Activated naive CD4-positive, alpha-beta T cell treated with anti-CD3 and anti-CD28 coated beads, Interleukin-2, amount 50 U/mL, for 16 hours (primary cell): ENCODE data around the gene RNF133.
"Not testable (repeated sequence)": the region's sequence is repeated elsewhere in the genome, so short reads cannot be mapped to it uniquely, and the experiment has no call there.

Experiments
- DNase-seq: peaks from one replicate; pipeline ENCODE4 v3.0.0-alpha.2; 2020

RNF133 gene

DNA sequence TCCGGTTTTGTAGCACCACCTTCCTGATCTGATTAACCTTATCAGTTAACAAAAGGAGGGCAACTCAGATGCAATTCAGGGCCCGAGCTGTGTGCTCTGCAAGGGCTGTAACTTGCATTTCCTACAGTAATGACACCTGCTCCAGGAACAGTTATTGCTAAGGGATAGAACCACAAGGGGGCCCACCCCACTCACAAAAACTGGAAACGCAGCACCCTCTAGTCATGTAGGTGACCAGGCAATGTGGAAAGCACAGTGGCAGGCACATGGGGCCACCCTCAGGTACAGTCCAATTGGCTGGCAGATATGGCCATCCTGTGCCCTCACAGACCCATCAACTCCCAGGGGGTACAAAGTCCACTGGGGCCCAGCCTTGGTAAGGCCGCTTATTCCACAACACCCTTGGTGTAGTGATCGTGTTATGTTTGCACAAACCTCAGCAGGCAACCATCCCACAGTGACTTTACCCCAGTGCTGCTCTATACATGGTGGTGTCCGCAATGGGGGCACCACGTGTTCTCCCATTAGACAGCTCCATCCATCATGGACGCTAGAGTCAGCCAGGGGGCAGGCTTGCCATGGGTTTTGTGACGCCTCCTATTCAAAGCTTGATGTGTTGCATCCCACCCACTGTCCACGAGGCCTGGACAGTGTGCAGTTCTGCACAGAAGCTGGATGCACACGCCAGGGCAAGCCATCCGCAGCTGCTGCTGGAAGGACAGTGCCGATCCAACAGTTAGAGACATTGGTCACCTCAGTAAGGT lies 9.4 kb downstream of the RNF133 start:
- no peak for DNase-seq

DNA sequence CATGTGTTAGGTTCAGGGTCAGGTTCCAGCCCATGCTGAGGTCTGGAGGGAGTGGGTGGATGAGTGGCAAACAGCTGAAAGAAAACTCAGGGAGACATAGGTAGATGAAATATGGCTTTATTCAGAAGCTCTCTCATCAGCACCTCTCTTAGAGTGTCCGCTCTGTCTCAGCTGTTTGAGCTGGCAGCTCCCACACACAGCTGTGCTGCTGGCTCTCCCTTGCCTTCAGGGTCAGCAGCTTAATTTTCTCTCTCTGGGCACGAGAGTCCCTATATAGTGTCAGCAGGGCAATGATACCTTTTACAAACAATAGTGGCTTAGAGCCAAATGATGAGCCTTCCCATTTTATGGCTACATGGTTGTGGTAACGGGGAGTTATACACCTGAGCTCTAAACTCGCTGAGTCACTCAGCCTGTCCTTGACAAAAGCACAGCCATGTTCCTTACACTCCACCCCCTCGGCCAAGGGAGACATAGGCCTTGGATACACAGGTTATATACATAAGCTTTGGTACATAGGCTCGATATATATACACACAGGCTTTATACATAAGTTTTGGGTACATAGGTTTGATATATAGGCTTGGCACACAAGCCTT lies 10.4 kb downstream of the RNF133 start:
- DNase-seq, result no peak

DNA sequence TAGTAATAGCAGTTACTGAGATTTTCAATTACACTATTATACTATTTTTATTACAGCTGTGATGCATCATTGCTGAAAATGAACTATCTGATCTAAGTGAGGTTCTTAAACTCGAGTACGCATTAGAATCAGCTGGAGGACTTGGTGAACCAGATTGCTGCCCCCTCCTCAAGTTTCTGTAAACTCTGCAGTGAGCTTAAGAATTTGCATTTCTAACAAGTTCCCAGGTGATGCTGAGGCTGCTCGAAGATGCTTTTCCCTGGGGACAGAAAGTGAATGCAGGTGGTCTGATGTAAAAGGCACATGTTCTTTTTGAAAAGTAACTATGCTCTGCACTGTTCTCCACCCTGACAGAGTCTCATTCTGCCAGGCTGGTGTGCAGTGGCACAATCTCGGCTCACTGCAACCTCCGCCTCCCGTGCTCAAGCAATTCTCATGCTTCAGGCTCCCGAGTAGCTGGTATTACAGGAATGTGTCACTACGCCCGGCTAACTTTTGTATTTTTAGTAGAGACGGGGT lies 12.5 kb downstream of the RNF133 start:
- DNase-seq, result no peak

DNA sequence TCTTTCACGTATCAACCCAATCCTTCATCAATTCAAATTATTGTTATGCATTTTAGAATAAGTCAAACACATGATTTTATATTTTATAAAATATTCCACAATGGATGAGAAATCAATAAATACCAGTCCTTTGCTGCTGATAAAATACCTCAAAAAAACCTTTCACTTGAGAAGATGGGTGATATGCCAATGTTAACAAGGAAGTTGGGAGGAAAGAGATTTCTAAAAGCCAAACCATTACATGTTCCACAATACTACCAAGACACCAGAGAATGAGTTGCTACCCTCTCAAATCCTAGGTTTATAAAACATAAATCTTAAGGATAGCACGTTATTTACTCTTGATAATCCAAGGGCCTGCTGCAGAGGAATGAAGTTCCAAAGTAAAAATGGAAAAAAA lies 14.4 kb downstream of the RNF133 start:
- no peak for DNase-seq

DNA sequence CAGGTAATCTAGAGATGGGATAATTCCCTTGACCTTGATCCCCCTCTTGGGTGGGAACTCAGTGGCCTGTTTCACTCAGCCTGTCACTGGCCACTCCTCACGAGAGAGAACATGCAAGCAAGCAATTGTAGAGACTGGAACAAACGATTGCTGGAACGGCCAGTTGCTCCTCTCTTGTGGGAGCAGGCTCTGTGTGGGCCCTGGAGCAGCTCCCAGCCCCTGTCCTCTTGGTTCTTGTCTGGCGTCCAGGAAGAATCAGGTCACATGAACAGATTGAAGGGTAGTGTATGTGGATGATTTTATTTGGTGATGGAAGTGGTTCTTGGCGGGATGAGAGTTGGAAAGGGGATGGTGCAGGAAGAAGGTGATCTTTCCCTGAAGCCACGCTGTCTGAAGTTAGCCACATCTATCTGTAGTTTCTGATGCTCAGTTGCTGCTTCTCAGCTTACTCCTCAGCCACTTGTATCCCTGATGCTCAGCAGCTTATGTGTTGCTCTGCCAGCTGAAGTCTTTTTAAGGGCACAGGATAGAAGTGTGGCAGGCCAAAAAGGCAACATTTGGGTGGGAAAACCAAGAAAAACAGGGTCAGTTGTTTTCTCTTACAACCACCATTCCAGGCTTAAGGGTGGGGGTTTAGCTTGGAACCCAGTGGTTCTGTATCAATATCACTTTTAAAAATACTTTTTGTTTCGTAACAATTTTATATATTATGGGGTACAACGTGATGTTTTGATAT lies 15.9 kb downstream of the RNF133 start:
- no peak for DNase-seq

DNA sequence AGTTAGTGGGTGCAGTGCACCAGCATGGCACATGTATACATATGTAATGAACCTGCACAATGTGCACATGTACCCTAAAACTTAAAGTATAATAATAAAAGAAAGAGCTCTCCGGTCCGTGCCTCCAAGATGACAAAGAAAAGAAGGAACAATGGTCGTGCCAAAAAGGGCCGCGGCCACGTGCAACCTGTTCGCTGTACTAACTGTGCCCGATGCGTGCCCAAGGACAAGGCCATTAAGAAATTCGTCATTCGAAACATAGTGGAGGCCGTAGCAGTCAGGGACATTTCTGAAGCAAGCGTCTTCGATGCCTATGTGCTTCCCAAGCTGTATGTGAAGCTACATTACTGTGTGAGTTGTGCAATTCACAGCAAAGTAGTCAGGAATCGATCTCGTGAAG lies 17.7 kb downstream of the RNF133 start:
- not testable (repeated sequence) for DNase-seq

DNA sequence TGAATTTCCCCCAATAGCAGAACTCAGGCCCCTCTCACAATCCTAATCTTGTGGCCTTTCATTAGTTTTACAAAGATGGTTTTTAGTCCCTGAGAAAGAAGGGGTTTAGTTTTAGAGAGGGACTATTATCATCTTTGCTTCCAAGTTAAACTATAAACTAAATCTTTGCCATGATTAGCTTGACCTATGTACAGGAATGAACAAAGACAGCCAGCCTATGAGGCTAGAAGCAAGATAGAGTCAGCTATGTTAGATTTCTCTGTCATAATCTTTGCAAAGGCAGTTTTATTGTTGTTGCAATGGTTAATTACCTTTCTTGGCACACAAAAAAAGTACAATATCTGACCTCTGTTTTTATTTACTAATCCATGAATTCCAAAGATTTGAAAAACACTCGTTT lies 19.1 kb downstream of the RNF133 start:
- no peak for DNase-seq

DNA sequence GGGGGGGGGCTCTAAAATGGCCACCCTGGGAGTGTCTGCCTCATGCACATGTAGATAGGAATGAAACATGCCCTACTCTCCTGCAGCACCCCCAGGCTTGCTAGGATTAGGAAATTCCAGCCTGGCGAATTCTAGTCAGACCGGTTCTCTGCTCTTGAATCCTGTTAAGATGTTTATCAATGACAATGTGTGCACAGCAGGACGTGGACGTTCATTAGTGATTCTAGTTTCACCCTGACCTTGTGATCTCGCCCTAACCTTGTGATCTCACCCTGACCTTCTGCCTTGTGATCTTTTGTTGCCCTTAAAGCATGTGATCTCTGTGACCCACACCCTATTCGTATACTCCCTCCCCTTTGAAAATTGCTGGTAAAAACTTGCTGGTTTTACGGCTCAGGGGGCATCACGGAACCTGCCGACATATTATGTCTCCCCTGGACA lies 19.6 kb downstream of the RNF133 start:
- DNase-seq, result not testable (repeated sequence)

DNA sequence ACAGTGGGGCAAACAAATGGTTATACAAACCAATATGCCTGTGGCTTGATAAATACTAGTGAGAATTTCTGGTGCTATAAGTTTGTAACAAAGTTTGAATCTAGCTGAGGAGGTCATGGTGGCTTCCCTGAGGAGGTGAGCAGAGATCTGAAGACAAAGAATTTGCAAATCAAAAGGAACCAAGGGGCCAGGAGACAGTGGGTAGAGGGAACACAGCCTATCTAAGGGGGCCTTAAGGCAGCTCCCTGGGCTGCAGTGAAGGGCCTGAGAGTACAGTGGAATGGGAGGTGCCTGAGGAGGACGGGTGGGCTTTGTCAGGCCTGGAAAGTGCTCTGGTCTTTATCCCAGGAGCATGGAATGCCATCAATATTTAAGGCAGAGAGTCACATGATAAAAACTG lies 21.8 kb downstream of the RNF133 start:
- no peak for DNase-seq

DNA sequence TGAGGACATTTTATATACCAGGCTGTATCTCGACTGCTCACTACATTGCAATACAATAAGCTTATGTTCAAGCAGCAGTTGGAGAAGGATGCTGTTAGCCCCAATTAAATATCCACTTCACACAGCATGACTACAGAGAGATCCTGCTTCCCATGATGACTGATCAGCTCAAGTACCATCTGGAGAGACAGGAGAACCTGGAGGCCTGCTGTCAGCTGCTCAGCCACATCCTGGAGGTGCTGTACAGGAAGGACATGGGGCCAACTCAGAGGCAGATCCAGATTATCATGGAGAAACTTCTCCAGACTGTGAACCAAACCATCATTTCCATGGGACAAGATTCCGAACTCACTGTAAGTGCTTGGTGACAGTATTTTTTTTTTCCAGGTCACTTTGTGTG lies 22.5 kb downstream of the RNF133 start:
- DNase-seq, result no peak

DNA sequence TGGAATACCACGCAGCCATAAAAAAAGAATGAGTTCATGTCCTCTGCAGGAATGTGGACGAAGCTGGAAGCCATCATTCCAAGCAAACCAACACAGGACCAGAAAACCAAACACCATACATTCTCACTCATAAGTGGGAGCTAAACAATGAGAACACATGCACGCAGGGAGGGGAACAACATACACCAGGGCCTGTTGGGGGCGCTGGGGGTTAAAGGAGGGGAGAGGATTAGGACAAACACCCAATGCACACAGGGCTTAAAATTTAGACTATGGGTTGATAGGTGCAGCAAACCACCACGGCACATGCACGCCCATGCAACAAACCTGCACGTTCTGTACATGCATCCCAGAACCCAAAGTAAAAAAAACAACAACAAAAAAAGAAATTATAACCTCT lies 23.3 kb downstream of the RNF133 start:
- DNase-seq, result no peak

DNA sequence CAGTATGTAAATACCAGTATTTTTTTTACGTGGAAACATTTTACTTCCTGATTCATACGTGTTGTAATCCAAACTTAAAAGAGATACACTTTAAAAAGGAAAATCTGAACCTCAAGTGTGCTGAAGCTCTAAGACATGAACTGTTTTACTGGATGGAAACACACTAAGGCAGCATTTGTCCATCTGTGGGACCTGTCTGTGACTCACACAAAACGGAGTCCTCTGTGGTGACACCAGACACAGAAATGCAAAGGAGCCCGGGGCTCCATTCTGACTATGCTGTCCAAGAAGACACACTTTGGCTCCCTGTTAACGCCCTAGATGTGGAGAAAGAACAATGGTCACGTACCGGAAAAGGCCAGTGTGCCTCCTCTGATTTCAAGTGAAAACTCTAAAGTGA lies 23.9 kb downstream of the RNF133 start:
- no peak for DNase-seq

DNA sequence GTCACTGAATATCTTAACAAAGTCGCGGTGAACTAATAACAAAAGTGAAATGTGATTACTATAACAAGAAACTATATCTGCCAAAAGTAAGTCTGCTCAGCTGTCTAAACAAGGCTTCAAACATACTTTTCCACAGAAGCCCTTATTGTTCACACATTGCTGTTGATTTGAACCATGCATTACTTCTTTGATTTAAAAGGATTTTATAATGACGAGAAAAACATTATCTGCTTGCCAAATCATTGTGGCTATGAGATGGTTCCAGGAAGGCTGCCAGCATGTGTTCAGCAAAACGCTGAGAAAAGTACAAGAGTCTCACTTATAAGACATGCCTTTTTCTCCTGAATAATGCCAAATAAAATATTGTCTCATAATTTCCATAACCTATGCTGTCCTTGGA lies 24.4 kb downstream of the RNF133 start:
- DNase-seq, result no peak

DNA sequence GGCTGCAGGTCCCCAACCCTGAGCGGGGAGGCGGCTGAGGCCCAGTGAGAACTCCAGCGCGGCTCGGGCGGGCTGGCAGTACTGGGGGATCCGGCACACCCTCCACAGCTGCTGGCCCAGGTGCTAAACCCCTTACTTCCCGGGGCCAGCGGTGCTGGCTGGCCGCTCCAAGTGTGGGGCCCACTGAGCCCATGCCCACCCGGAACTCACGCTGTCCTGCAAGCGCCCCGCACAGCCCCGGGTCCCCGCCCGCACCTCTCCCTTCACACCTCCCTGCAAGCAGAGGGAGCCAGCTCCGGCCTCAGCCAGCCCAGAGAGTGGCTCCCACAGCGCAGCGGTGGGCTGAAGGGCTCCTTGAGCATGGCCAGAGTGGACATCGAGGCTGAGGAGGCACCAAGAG lies 25.0 kb downstream of the RNF133 start:
- DNase-seq, result no peak

DNA sequence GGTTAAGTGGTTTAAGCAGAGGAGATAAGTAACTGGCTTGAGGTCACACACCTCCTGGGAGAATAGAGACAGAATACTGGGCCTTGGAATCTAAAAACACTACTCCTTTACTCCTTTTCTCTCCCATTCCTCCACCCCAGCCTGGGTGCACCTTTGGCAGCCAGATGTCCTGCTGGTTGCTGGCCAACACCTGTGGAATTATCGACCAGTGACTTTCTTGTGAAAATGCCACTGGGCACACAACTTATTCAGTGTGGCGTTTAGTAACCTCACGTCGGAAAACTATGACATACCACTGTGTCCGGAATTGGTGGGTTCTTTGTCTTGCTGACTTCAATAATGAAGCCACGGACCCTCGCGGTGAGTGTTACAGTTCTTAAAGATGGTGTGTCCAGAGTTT lies 26.4 kb downstream of the RNF133 start:
- DNase-seq, result no peak

DNA sequence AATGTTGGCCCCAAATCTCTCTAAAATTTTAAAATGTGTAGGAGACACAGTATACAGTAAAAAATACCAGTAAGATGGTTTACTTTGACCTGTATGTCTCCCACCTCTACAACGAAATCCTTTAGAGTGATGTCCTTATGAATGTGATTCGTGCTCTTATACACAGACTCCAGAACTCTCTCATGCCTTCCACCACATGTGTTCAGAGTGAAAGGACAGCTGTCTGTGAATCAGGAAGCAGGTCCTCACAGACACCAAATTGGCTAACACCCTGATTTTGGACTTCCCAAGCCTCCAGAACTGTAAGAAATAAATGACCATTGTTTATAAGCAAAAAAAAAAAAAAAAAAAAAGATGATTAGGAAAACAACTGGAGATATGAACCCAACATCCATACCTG lies 35.2 kb downstream of the RNF133 start:
- no peak for DNase-seq

DNA sequence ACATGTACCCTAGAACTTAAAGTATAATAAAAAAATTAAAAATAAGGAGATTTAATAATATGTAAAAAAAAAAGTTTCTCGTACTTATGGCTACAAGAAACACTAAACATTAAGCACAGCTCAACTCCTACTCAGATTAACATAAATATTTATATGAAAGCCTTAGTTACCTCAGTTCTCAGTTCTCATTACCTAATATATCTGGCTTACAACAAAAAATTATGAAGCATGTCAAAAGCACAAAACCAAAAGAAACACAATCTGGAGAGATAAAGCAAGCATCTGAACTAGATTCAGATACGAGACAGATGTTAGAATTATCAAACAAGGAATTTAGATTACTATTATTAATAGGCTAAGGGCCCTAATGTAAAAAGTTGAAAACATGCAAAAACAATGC lies 40.1 kb downstream of the RNF133 start:
- no peak for DNase-seq

DNA sequence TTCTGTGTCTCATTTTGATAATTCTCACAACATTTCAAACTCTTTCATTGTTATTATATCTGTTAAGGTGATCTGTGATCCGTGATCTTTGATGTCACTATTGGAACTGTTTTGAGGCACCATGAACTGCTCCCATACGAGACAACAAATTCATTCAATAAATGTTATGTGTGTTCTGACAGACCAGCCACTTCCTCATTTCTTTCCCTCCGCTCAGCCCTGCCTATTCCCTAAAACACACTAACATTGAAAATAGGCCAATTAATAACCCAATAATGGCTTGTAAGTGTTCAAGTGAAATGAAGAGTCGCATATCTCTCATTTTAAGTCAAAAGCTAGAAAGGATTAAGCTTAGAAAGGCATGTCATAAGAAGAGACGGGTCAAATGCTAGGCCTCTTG lies 45.2 kb downstream of the RNF133 start:
- DNase-seq, result no peak

DNA sequence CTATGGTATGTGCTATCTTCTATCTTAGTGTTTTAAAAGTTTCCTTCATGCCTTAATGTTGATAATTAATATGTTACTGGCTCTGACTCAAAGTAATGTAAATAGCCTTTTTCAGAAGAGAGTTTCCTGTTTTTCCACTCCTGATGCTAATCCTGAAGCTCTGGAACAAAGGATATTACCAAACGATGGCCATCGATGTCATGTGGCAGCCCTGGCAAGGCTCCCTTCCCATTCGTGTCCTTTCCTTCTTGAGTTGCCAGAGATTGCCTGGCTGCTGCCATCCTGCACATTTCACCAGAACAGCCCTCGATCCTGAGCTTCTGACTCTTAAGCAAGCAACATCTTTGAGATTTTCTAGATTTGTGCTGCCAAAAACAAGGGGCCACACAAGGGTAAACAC lies 46.0 kb downstream of the RNF133 start:
- no peak for DNase-seq

DNA sequence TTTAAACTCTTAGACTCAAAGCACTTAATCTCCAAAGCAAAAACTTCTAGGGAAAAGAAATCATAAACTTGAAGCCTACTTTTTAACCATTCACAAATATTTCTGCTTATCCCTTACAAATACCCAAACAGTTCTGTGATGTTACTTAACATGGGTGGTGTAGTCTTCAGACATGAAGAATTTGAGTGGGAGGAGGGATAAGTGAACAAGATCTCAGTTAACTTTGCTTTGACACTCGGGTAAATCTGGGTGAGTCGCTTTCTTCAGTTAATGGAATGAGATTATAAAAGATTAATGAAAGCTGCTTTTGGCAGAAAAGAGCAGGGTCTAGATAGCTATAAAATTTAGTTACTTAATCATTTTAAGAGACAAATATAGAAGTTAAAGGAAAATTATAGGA lies 47.5 kb downstream of the RNF133 start:
- DNase-seq, result no peak
